Suprapubic skin (tissue), 4 donors: ENCODE data around the gene TM9SF2. TPM values are rescaled to one million over a fixed set of nuclear protein-coding genes. Genes with fewer than 3 reads are reported as not detected.

Experiments
- DNase-seq, 2 donors: peaks; one replicate each; pipeline ENCODE4 v3.0.0-alpha.2; 2019; ENCODE audit warnings: low spot score in 2 of 2
- H3K27ac ChIP-seq: fragments of 200-600 bp; sonication (generic); one replicate; pipeline ENCODE4 v1.5.1; 2019
- H3K27me3 ChIP-seq: fragments of 200-600 bp; sonication (generic); one replicate; pipeline ENCODE4 v1.5.1; 2019
- H3K36me3 ChIP-seq: fragments of 200-600 bp; sonication (generic); one replicate; pipeline ENCODE4 v1.5.1; 2019
- H3K4me1 ChIP-seq: fragments of 200-600 bp; sonication (generic); one replicate; pipeline ENCODE4 v1.5.1; 2019
- H3K4me3 ChIP-seq: fragments of 200-600 bp; sonication (generic); one replicate; pipeline ENCODE4 v1.5.1; 2019; ENCODE audit warnings: mild to moderate bottlenecking
- H3K9me3 ChIP-seq: fragments of 200-600 bp; sonication (generic); one replicate; pipeline ENCODE4 v1.5.1; 2019
- CTCF ChIP-seq, 2 donors: fragments of 200-600 bp in 1 of 2; fragments of 450-650 bp in 1 of 2; sonication (generic) in 1 of 2; IDR thresholded peaks; one replicate each; pipeline ENCODE4 v1.5.1; 2016 to 2019; ENCODE audit warnings: antibody characterized with exemption in 2 of 2, mild to moderate bottlenecking in 1 of 2, moderate library complexity in 1 of 2
- EP300 ChIP-seq: sonication (generic); formaldehyde crosslinking; IDR thresholded peaks from one replicate; pipeline ENCODE4 v1.6.1; 2017; ENCODE audit warnings: antibody characterized with exemption
- POLR2A ChIP-seq, 2 donors: fragments of 450-650 bp; IDR thresholded peaks; one replicate each; pipeline ENCODE4 v1.6.1; 2017; ENCODE audit warnings: antibody characterized with exemption in 2 of 2, mild to moderate bottlenecking in 2 of 2, moderate library complexity in 2 of 2
- POLR2AphosphoS5 ChIP-seq, 3 donors: sonication (generic); formaldehyde crosslinking; IDR thresholded peaks; one replicate each; pipeline ENCODE4 v1.6.1; 2017; ENCODE audit warnings: antibody characterized with exemption in 3 of 3
- WGBS: methylation state at CpG from one replicate; pipeline ENCODE4 v1.1.5; 2018; 5-methylcytosine and 5-hydroxymethylcytosine counted together
- total RNA-seq, 4 donors: library from RNA; depleted of rRNA; stranded (reverse); fragments of >200 nt; gene quantifications; one replicate each; pipeline ENCODE4 v1.1.0, GENCODE V29; 2016

TM9SF2 gene
- total RNA-seq, 4 donors from 2014 or later, result 64.2 to 108 (median 91.4) TPM

GRCh38 chr13:99606324-99607066 lies 105.2 kb downstream of the TM9SF2 start, which contains the start of gene CLYBL:
Gene CLYBL (plus strand): TSS chr13:99606690.
- Histone ChIP-seq H3K27me3 (no peaks in the 10 kb centered on the region), H3K36me3 (no peaks in the 10 kb centered on the region), H3K4me3 (peak within 1 kb of the TSS; percentile 89), H3K9me3 (no peaks in the 10 kb centered on the region), H3K27ac (peak within 1 kb of the TSS; percentile 84), H3K4me1 (peaks cover 7% of the 10 kb centered on the region)
- TF ChIP-seq POLR2A (IDR thresholded peaks at IDR 0.05) (peak in 1 of 2 donors; percentile 41), POLR2AphosphoS5 (IDR thresholded peaks at IDR 0.05) (no peak)
- DNase-seq, result peak; percentile 93
- WGBS, result 0% methylated on average over 38 of the region's 73 CpGs

- Histone ChIP-seq H3K4me1 (peaks cover 7% of the 10 kb centered on the region), H3K9me3 (no peaks in the 10 kb centered on the region)
- WGBS, result 96% methylated on average over 15 of the region's 15 CpGs
Measured at GRCh38 chr13:99608345-99608744, 107.1 kb downstream of the TM9SF2 start.

GRCh38 chr13:99610702-99611289 lies 109.5 kb downstream of the TM9SF2 start:
- no peak overlapping the region for H3K4me3 ChIP-seq
- 70% methylated on average over 4 of the region's 4 CpGs for WGBS
- peaks cover 10% of the 10 kb centered on the region for H3K4me1 ChIP-seq
- TF ChIP-seq EP300 (no peak), POLR2A (IDR thresholded peaks at IDR 0.05) (no peak), CTCF (IDR thresholded peaks at IDR 0.05) (no peak), POLR2AphosphoS5 (IDR thresholded peaks at IDR 0.05) (no peak)
- no peaks in the 10 kb centered on the region for H3K36me3 ChIP-seq
- H3K27me3 ChIP-seq, result no peaks in the 10 kb centered on the region
- no peaks in the 10 kb centered on the region for H3K9me3 ChIP-seq
- no peak for DNase-seq
- H3K27ac ChIP-seq, result no peak overlapping the region

More at GRCh38 chr13:99608345-99608744, 107.1 kb downstream of the TM9SF2 start:
- no peak for TF ChIP-seq POLR2A (IDR thresholded peaks at IDR 0.05)
- TF ChIP-seq EP300, result no peak
- no peak for TF ChIP-seq CTCF (IDR thresholded peaks at IDR 0.05)
- TF ChIP-seq POLR2AphosphoS5 (IDR thresholded peaks at IDR 0.05), result no peak
- H3K4me3 ChIP-seq, result no peak overlapping the region
- no peak for DNase-seq
- H3K36me3 ChIP-seq, result no peaks in the 10 kb centered on the region
- H3K27me3 ChIP-seq, result no peaks in the 10 kb centered on the region
- H3K27ac ChIP-seq, result no peak overlapping the region

Other genes with a start within 250 kb of the TM9SF2 start
- not detected for gene GPR18, start 243.1 kb upstream of the TM9SF2 start, total RNA-seq
- 1 to 10 TPM; 2.3 to 7.0 (median 4.4) TPM for gene GPR183, start 194.1 kb upstream of the TM9SF2 start, total RNA-seq
- gene CLYBL, start 105.2 kb downstream of the TM9SF2 start, total RNA-seq, result 10 to 100 TPM in 1 of 4 donors, 1 to 10 TPM in 3; 4.0 to 17.0 (median 6.0) TPM